Upper lobe of left lung (tissue), 6 donors: ENCODE measurements around the gene PDLIM7. TPM values are rescaled to one million over a fixed set of nuclear protein-coding genes. Genes with fewer than 3 reads are reported as not detected.

ENCODE experiments used
- ATAC-seq, 2 donors: fragments of 200-7000 bp; cut with Tn5 transposase; one replicate each; pipeline ENCODE4 v1.9.1; 2022; ENCODE audit warnings: mild to moderate bottlenecking in 2 of 2, moderate library complexity in 2 of 2; ENCODE audit not compliant: low FRiP score in 2 of 2
- DNase-seq, 2 donors: peaks; one replicate each; pipeline ENCODE4 v3.0.0-alpha.2; 2019 to 2020
- H3K27ac ChIP-seq, 4 donors: fragments of 200-600 bp; sonication (generic); one replicate each; pipeline ENCODE4 v1.5.1; 2016 to 2019
- H3K27me3 ChIP-seq, 4 donors: fragments of 200-600 bp; sonication (generic); one replicate each; pipeline ENCODE4 v1.5.1; 2017 to 2019
- H3K36me3 ChIP-seq, 4 donors: fragments of 200-600 bp; sonication (generic); one replicate each; pipeline ENCODE4 v1.5.1; 2016 to 2019
- H3K4me1 ChIP-seq, 4 donors: fragments of 200-600 bp; sonication (generic); one replicate each; pipeline ENCODE4 v1.5.1; 2018 to 2019
- H3K4me3 ChIP-seq, 4 donors: fragments of 200-600 bp; sonication (generic); one replicate each; pipeline ENCODE4 v1.5.1; 2017 to 2019; ENCODE audit warnings: mild to moderate bottlenecking in 2 of 4, moderate library complexity in 1 of 4
- H3K9me3 ChIP-seq, 4 donors: fragments of 200-600 bp; sonication (generic); one replicate each; pipeline ENCODE4 v1.5.1; 2018 to 2019
- EP300 ChIP-seq, 4 donors: sonication (generic); formaldehyde crosslinking; IDR thresholded peaks; one replicate each; pipeline ENCODE4 v1.5.1; 2017; ENCODE audit warnings: antibody characterized with exemption in 4 of 4, control low read depth in 2 of 4
- POLR2A ChIP-seq, 4 donors: fragments of 450-650 bp; IDR thresholded peaks; one replicate each; pipeline ENCODE4 v1.5.1; 2016 to 2017; ENCODE audit warnings: antibody characterized with exemption in 4 of 4, mild to moderate bottlenecking in 2 of 4
- POLR2AphosphoS5 ChIP-seq, 2 donors: sonication (generic); formaldehyde crosslinking; IDR thresholded peaks; one replicate each; pipeline ENCODE4 v1.5.1; 2017; ENCODE audit warnings: antibody characterized with exemption in 2 of 2
- WGBS, 2 donors: methylation state at CpG; one replicate each; pipeline ENCODE4 v1.1.5; 2017 to 2018; 5-methylcytosine and 5-hydroxymethylcytosine counted together
- total RNA-seq, 6 donors: library from RNA; depleted of rRNA in 4 of 6; stranded (reverse); fragments of >200 nt in 4 of 6; gene quantifications; one replicate each; pipeline versions ENCODE4 v1.1.0 to v1.2.1, GENCODE V29; 2016 to 2021
- TF ChIP-seq, protein P1 (sequence below), 6 experiments: fragments of 450-650 bp in 4 of 6; fragments of 200-600 bp in 2 of 6; sonication (generic) in 2 of 6; IDR thresholded peaks; one replicate each; pipeline ENCODE4 v1.5.1; 2016 to 2019; ENCODE audit warnings: antibody characterized with exemption in 6 of 6
- donor health status: DM: no; HTN: no; CAD: no; lungs with moderate emphysema.
- donor health status: DM: no; HTN: yes; CAD: no; lungs with severe emphysema.

PDLIM7 gene
- total RNA-seq, 6 donors from 2014 or later: 32.0 to 142 (median 75.8) TPM

DNA sequence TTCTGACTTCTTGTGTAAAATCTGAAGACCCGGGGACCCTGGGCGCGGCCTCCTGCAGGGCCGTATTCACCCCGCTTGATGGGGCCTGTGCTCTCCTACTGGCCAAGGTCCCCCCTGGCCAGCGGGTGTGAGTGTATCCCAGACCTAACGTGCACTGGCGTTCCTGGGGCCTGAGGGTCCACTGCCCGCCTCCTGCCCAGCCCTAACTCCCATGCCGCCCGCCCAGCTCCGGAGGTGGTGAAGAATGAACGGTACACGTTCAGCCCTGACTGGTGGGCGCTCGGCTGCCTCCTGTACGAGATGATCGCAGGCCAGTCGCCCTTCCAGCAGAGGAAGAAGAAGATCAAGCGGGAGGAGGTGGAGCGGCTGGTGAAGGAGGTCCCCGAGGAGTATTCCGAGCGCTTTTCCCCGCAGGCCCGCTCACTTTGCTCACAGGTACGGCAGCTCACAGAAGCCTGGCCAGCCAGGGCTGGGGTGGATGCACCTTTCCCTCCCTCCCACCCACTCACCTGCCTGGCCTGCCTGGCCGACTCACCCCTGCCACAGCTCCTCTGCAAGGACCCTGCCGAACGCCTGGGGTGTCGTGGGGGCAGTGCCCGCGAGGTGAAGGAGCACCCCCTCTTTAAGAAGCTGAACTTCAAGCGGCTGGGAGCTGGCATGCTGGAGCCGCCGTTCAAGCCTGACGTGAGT lies 61.4 kb downstream of the PDLIM7 start:
- Histone ChIP-seq H3K4me1 (peaks cover 8 to 26% (median 11%) of the 10 kb centered on the region in 4 donors), H3K27ac (no peak overlapping the region), H3K36me3 (peaks cover 27 to 97% (median 77%) of the 10 kb centered on the region in 4 donors), H3K4me3 (no peak overlapping the region), H3K27me3 (no peaks in the 10 kb centered on the region), H3K9me3 (no peaks in the 10 kb centered on the region)
- DNase-seq: peak in 1 of 2 donors; percentile 76
- 91 to 95% methylated on average over 22 to 37 of the region's 37 CpGs for WGBS, 2 donors
- TF ChIP-seq EP300 (IDR thresholded peaks at IDR 0.05) (no peak), POLR2A (IDR thresholded peaks at IDR 0.05) (no peak), POLR2AphosphoS5 (IDR thresholded peaks at IDR 0.05) (no peak)
- TF ChIP-seq, protein P1, sequence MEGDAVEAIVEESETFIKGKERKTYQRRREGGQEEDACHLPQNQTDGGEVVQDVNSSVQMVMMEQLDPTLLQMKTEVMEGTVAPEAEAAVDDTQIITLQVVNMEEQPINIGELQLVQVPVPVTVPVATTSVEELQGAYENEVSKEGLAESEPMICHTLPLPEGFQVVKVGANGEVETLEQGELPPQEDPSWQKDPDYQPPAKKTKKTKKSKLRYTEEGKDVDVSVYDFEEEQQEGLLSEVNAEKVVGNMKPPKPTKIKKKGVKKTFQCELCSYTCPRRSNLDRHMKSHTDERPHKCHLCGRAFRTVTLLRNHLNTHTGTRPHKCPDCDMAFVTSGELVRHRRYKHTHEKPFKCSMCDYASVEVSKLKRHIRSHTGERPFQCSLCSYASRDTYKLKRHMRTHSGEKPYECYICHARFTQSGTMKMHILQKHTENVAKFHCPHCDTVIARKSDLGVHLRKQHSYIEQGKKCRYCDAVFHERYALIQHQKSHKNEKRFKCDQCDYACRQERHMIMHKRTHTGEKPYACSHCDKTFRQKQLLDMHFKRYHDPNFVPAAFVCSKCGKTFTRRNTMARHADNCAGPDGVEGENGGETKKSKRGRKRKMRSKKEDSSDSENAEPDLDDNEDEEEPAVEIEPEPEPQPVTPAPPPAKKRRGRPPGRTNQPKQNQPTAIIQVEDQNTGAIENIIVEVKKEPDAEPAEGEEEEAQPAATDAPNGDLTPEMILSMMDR (IDR thresholded peaks at IDR 0.05): no peak
- ATAC-seq: no peak

DNA sequence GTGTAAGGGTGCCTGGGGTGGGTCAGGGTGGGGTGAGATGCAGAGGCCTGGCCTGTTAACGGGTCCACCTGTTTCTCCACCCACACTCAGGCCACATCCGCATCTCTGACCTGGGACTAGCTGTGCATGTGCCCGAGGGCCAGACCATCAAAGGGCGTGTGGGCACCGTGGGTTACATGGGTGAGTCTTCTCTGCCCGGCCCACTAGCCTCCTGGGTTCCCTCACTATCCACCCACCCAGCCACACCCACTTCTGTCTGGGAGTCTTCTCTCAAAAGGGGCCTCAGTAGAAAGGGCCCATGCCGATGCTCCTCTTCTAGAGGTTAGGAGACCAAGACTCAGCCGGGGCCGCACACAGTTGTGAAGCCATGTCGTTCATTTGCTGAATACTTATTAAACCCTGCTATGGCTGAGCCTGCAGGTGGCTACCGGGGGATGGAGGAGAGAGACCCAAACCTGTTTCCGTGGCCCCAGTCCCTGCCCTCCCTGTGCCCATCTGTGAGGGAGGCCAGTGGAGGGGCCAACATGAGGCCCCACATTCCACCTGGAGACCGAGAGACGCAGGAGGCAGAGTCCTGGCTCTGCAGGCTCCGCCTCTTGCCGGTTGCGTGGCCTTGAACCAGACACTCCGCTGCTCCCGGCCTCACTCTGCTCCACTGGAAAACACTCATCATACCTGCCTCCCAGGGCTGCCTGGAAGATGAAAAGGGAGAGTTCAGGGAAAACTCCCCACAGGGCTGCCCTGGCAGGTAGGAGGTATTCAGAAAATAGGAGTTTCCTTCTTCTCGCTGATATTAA lies 62.3 kb downstream of the PDLIM7 start:
- H3K27me3 ChIP-seq: no peaks in the 10 kb centered on the region
- ATAC-seq (no peak), DNase-seq (no peak)
- 93 to 100% methylated on average over 12 to 20 of the region's 20 CpGs for WGBS, 2 donors
- H3K9me3 ChIP-seq: no peaks in the 10 kb centered on the region
- peaks cover 16 to 34% (median 19%) of the 10 kb centered on the region in 4 donors for H3K4me1 ChIP-seq
- no peak overlapping the region for H3K27ac ChIP-seq
- H3K36me3 ChIP-seq: peaks cover 25 to 97% (median 79%) of the 10 kb centered on the region in 4 donors
- H3K4me3 ChIP-seq: no peak overlapping the region
- TF ChIP-seq EP300 (IDR thresholded peaks at IDR 0.05) (no peak), POLR2AphosphoS5 (IDR thresholded peaks at IDR 0.05) (no peak)

DNA sequence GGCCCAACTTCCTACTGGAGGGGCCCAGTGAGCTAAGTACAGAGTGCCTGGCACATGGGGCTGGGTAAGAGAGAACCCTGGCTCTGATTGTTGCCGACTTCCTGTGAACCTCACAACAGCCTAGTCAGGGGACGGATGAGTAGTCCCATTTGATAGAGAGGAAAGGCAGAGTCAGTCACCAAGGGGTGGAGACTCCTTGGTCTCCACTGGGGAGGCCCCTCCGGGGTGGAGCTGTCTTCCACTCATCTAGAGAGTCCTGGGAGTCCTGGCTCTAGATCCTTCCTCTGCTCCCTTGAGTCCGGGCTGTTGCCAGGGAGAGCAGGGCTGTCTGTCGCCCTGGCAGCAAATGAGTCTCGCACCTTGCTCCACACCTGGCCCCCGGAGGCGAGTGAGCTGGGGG lies 63.0 kb downstream of the PDLIM7 start:
- 80 to 95% methylated on average over 2 to 8 of the region's 8 CpGs for WGBS, 2 donors
- Histone ChIP-seq H3K9me3 (no peaks in the 10 kb centered on the region), H3K27me3 (no peaks in the 10 kb centered on the region), H3K36me3 (peaks cover 25 to 90% (median 79%) of the 10 kb centered on the region in 4 donors), H3K27ac (no peak overlapping the region), H3K4me3 (no peak overlapping the region), H3K4me1 (peaks cover 21 to 41% (median 26%) of the 10 kb centered on the region in 4 donors)
- no peak for ATAC-seq
- no peak for TF ChIP-seq EP300 (IDR thresholded peaks at IDR 0.05)
- TF ChIP-seq POLR2AphosphoS5 (IDR thresholded peaks at IDR 0.05): no peak
- DNase-seq: no peak

DNA sequence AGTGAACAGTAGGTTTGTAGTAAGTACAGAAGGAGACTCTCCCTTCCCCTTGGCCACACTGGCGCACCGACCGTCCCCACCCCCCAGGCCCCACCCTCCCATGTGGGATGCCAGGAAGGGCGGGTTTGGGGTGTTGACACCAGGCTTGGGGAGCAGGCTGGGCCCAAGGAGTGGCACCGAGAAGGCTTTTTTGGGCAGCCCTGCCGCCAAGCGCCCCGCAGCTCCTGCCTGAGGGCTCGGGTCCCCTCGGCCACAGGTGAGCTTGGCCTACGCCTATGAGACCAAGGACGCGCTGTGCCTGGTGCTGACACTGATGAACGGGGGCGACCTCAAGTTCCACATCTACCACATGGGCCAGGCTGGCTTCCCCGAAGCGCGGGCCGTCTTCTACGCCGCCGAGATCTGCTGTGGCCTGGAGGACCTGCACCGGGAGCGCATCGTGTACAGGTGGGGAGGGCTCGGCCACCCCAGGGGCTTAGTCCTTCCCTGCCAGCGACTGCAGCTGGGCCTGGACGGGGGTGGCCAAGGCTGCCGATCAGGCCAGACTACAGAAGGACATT lies 63.7 kb downstream of the PDLIM7 start:
- peaks cover 25 to 85% (median 76%) of the 10 kb centered on the region in 4 donors for H3K36me3 ChIP-seq
- DNase-seq: peak in 1 of 2 donors; percentile 77

More for the DNA sequence above, 63.7 kb downstream of the PDLIM7 start:
- no peak for ATAC-seq
- WGBS, 2 donors: 83 to 94% methylated on average over 10 to 29 of the region's 29 CpGs
- H3K27me3 ChIP-seq: no peaks in the 10 kb centered on the region
- H3K4me3 ChIP-seq: no peak overlapping the region
- TF ChIP-seq POLR2AphosphoS5 (IDR thresholded peaks at IDR 0.05) (no peak), EP300 (IDR thresholded peaks at IDR 0.05) (no peak), POLR2A (IDR thresholded peaks at IDR 0.05) (no peak)
- TF ChIP-seq, protein P1 (IDR thresholded peaks at IDR 0.05): no peak
- peaks cover 27 to 48% (median 33%) of the 10 kb centered on the region in 4 donors for H3K4me1 ChIP-seq
- no peak overlapping the region for H3K27ac ChIP-seq
- H3K9me3 ChIP-seq: no peaks in the 10 kb centered on the region

Other genes with a start within 250 kb of the PDLIM7 start
- gene RAB24, start 193.9 kb downstream of the PDLIM7 start, total RNA-seq: 10 to 100 TPM; 26.8 to 92.2 (median 50.3) TPM
- gene PRELID1, start 193.8 kb downstream of the PDLIM7 start, total RNA-seq: 100 to 1,000 TPM in 2 of 6 donors, 10 to 100 TPM in 4; 45.1 to 132 (median 86.8) TPM
- gene MXD3, start 185.7 kb downstream of the PDLIM7 start, total RNA-seq: 10 to 100 TPM in 4 of 6 donors, 1 to 10 TPM in 2; 8.8 to 29.5 (median 13.6) TPM
- 100 to 1,000 TPM; 134 to 263 (median 177) TPM for gene LMAN2, start 145.9 kb downstream of the PDLIM7 start, total RNA-seq
- 10 to 100 TPM; 11.9 to 39.1 (median 26.6) TPM for gene RGS14, start 139.7 kb downstream of the PDLIM7 start, total RNA-seq
- gene SLC34A1, start 113.2 kb downstream of the PDLIM7 start, total RNA-seq: not detected
- not detected for gene PFN3, start 96.9 kb downstream of the PDLIM7 start, total RNA-seq
- 1 to 10 TPM in 4 of 6 donors, under 1 TPM in 1, not detected in 1; 0.91 to 7.8 (median 2.1) TPM for gene F12, start 88.0 kb downstream of the PDLIM7 start, total RNA-seq
- gene GRK6, start 70.9 kb downstream of the PDLIM7 start, total RNA-seq: 10 to 100 TPM; 26.8 to 85.9 (median 56.6) TPM
- 1 to 10 TPM; 1.6 to 9.2 (median 3.4) TPM for gene PRR7, start 50.8 kb downstream of the PDLIM7 start, total RNA-seq
- gene DBN1, start 24.0 kb downstream of the PDLIM7 start, total RNA-seq: 10 to 100 TPM; 17.0 to 55.6 (median 30.1) TPM
- gene DOK3, start 12.2 kb upstream of the PDLIM7 start, total RNA-seq: 100 to 1,000 TPM in 1 of 6 donors, 10 to 100 TPM in 5; 17.4 to 113 (median 75.9) TPM
- gene DDX41, start 19.4 kb upstream of the PDLIM7 start, total RNA-seq: 100 to 1,000 TPM in 2 of 6 donors, 10 to 100 TPM in 4; 82.0 to 150 (median 91.9) TPM
- 100 to 1,000 TPM in 2 of 6 donors, 10 to 100 TPM in 4; 45.1 to 421 (median 91.4) TPM for gene FAM193B, start 57.0 kb upstream of the PDLIM7 start, total RNA-seq
- gene TMED9, start 94.6 kb upstream of the PDLIM7 start, total RNA-seq: 100 to 1,000 TPM in 3 of 6 donors, 10 to 100 TPM in 3; 28.3 to 187 (median 110) TPM
- 10 to 100 TPM; 17.2 to 30.4 (median 23.0) TPM for gene B4GALT7, start 102.5 kb upstream of the PDLIM7 start, total RNA-seq